Measurements from ENCODE around the gene PILRB.

DNA sequence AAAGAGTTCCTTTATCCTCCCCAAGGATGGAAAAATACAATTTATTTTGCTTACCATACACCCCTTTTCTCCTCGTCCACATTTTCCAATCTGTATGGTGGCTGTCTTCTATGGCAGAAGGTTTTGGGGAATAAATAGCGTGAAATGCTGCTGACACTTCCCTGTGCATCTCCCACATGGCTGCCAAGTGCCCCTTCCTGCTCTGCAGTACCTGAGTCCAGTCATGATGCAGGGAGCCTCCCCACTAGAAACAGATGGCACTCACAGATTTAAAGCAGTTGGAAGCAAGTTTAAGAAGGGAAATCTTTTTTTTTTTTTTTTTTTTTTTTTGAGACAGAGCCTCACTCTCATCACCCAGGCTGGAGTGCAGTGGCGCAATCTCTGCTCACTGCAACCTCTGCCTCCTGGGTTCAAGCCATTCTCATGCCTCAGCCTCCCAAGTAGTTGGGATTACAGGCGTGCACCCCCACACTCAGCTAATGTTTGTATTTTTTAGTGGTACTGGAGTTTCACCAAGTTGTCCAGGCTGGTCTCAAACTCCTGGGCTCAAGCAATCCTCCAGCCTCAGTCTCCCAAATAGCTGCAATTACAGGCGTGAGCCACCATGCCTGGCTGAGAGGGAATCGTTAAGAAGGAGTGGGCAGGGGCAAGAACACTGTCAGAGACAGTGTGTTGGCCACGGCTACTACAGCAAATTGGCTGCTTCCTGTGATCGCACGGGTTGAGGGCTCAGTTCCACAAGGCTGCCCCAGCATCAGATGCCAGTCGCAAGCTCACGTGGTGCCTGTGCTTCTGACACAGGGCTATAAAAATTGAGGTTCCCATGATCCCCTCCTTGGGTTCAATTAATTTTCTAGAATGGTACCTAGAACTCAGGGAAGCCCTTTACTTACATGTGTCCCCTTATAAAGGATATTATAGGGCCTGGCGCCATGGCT lies 10.0 kb downstream of the PILRB start:
- TF ChIP-seq POLR2A (IDR thresholded peaks at IDR 0.05; ENCODE audit: low read depth, low read length) (no peak), TAF1 (IDR thresholded peaks at IDR 0.05; ENCODE audit: borderline replicate concordance, low read depth, low read length) (no peak), POLR2AphosphoS5 (IDR thresholded peaks at IDR 0.05; ENCODE audit: low read depth, low read length) (no peak)

Measured in GM12892 (cell line).